Measurements from ENCODE around the gene ATRN.

ATRN gene

GRCh38 chr20:3670511-3670910 is 199.7 kb downstream of the ATRN start:
- H3K9ac ChIP-seq (ENCODE audit: low read depth, low read length), result no peak overlapping the region
- no peaks in the 10 kb centered on the region for H3K36me3 ChIP-seq (ENCODE audit: control insufficient read depth, insufficient read depth, low read length)
- H3K9me3 ChIP-seq (ENCODE audit: control insufficient read depth, insufficient read depth, low read length), result no peaks in the 10 kb centered on the region
- no peak overlapping the region for H3K27ac ChIP-seq (ENCODE audit: low read depth, low read length)
- no peak overlapping the region for H3K4me3 ChIP-seq (ENCODE audit: low read depth, low read length)
- H3K27me3 ChIP-seq (ENCODE audit: control insufficient read depth, insufficient read depth, low read length), result peaks cover 37% of the 10 kb centered on the region
- peaks cover 3% of the 10 kb centered on the region; the same call in 1 of the 2 replicates for H3K4me1 ChIP-seq (ENCODE audit: control insufficient read depth, insufficient read depth, low read length)

DNA sequence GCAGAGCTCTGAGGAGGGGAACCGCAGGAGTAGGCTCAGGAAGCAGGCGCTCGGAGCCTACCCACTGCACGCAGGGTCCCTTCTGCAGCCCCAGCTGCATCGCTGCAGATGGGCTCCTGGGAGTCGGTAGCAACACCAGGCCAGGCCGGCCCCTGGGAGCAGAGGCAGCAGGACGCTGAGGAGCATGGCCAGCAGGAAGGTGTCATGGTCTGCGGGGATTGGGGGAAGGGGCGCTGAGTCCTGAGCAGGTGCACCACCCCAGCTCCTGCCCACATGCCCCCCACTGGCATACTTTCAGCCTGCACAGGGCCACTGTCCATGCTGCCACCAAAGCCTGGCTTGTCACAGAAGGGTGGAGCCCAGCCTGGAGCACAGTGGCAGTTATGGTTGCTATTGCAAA is 200.1 kb downstream of the ATRN start:
- peaks cover 3% of the 10 kb centered on the region; the same call in 1 of the 2 replicates for H3K4me1 ChIP-seq (ENCODE audit: control insufficient read depth, insufficient read depth, low read length)
- peaks cover 37% of the 10 kb centered on the region for H3K27me3 ChIP-seq (ENCODE audit: control insufficient read depth, insufficient read depth, low read length)
- no peaks in the 10 kb centered on the region for H3K9me3 ChIP-seq (ENCODE audit: control insufficient read depth, insufficient read depth, low read length)
- no peak overlapping the region for H3K4me3 ChIP-seq (ENCODE audit: low read depth, low read length)
- no peak overlapping the region for H3K9ac ChIP-seq (ENCODE audit: low read depth, low read length)
- no peaks in the 10 kb centered on the region for H3K36me3 ChIP-seq (ENCODE audit: control insufficient read depth, insufficient read depth, low read length)
- no peak overlapping the region for H3K27ac ChIP-seq (ENCODE audit: low read depth, low read length)

DNA sequence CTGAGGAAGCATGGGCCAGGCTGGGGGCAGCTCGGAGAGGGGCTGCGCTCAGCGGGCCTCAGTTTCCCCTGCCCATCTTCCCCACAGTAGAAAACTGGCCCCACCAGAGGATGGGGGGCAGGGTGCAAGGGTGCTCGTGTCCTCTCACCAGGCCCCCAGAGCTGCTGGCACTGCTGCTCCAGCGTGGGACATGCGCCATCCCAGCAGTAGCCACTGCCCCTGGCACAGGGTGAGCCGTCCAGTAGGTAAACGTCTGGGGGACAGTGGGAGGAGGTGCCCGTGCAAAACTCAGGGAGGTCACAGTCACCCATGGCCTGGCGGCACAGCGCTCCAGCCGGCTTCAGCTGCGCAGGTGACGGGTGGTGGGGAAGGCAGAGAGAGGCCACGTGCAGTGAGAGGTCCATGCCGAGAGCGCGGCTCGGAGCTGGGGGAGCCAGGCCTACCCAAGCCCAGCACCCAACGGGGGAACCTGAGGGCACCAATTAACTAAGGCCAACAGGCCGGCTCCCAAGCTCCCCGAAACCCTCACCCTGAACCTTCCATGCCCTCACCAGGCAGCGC is 201.2 kb downstream of the ATRN start:
- no peak overlapping the region for H3K9ac ChIP-seq (ENCODE audit: low read depth, low read length)
- H3K36me3 ChIP-seq (ENCODE audit: control insufficient read depth, insufficient read depth, low read length), result no peaks in the 10 kb centered on the region
- peak overlapping the region; percentile 35; the same call in 1 of the 2 replicates for H3K4me3 ChIP-seq (ENCODE audit: low read depth, low read length)

GRCh38 chr20:3672547-3673171 is 201.8 kb downstream of the ATRN start:
- Histone ChIP-seq H3K4me1 (ENCODE audit: control insufficient read depth, insufficient read depth, low read length) (no peaks in the 10 kb centered on the region), H3K27me3 (ENCODE audit: control insufficient read depth, insufficient read depth, low read length) (peaks cover 37% of the 10 kb centered on the region), H3K9ac (ENCODE audit: low read depth, low read length) (no peak overlapping the region), H3K36me3 (ENCODE audit: control insufficient read depth, insufficient read depth, low read length) (no peaks in the 10 kb centered on the region), H3K4me3 (ENCODE audit: low read depth, low read length) (peak overlapping the region; percentile 35; the same call in 1 of the 2 replicates), H3K27ac (ENCODE audit: low read depth, low read length) (no peak overlapping the region), H3K9me3 (ENCODE audit: control insufficient read depth, insufficient read depth, low read length) (no peaks in the 10 kb centered on the region)

More for the DNA sequence above, 201.2 kb downstream of the ATRN start:
- no peaks in the 10 kb centered on the region for H3K9me3 ChIP-seq (ENCODE audit: control insufficient read depth, insufficient read depth, low read length)
- peaks cover 37% of the 10 kb centered on the region for H3K27me3 ChIP-seq (ENCODE audit: control insufficient read depth, insufficient read depth, low read length)
- peaks cover 2% of the 10 kb centered on the region; the same call in 1 of the 2 replicates for H3K4me1 ChIP-seq (ENCODE audit: control insufficient read depth, insufficient read depth, low read length)
- H3K27ac ChIP-seq (ENCODE audit: low read depth, low read length), result no peak overlapping the region

DNA sequence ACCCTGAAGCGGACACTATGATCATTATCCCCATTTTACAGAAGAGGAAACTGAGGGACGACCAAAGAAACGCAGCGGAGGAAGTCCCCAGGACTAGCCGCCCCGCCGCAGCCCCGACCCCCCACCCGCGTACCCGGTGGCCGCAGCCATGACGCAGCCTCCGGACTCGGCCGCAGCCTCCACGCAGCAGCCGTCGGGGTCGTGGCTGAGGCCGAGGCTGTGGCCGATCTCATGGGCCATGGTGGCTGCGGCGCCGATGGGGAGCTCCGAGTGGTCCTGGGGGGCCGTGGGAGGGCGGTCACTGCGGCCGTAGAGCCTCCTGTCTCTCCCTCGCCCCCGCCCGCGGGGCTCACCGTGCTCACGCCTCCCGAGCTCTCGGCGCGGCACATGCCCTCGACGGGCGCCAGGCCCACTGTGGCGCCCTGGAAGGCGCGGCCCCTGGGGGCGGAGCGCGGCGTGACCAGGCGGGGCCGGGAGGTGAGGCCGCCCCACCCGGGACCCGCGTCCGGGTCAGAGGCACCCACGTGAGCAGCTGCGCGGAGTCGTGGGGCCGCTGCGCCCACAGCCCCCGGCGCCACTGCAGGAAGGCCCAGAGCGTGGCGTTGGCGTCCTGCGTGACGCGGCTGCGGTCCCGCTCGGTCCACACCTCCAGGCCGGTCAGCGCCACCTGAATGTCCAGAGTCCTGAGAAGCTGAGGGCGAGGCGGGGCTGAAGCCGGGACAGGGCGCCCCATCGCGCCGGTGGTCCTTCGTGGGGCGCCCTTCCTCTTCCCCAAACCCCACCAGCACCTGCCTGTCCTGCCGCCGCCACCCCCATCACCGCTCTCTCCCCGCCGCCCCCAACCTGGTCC is 202.6 kb downstream of the ATRN start:
- H3K36me3 ChIP-seq (ENCODE audit: control insufficient read depth, insufficient read depth, low read length), result no peaks in the 10 kb centered on the region
- H3K27me3 ChIP-seq (ENCODE audit: control insufficient read depth, insufficient read depth, low read length), result peaks cover 36% of the 10 kb centered on the region
- H3K27ac ChIP-seq (ENCODE audit: low read depth, low read length), result no peak overlapping the region
- H3K4me3 ChIP-seq (ENCODE audit: low read depth, low read length), result no peak overlapping the region
- H3K9ac ChIP-seq (ENCODE audit: low read depth, low read length), result no peak overlapping the region
- H3K9me3 ChIP-seq (ENCODE audit: control insufficient read depth, insufficient read depth, low read length), result no peaks in the 10 kb centered on the region
- no peaks in the 10 kb centered on the region for H3K4me1 ChIP-seq (ENCODE audit: control insufficient read depth, insufficient read depth, low read length)

DNA sequence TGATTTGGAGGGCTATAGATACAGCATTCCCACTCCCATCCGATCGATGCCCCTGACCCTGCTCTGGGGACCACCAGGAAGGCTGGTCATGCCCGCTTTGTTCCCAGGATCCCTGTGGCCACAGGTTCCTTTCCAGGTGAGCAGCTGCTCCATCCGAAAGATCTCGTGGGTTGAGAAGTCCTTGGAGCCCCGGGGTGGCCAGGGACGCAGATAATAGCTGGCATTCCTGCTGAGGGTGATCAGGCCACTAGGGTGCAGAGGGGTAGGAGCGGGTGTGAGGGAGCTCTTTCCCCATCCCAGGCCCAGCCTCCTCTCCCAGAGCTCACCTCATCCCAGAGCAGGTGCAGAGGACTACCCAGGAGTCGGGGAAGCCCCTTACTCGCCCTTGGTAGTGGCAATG is 203.6 kb downstream of the ATRN start:
- H3K9ac ChIP-seq (ENCODE audit: low read depth, low read length), result no peak overlapping the region
- H3K36me3 ChIP-seq (ENCODE audit: control insufficient read depth, insufficient read depth, low read length), result no peaks in the 10 kb centered on the region
- H3K4me1 ChIP-seq (ENCODE audit: control insufficient read depth, insufficient read depth, low read length), result no peaks in the 10 kb centered on the region
- no peak overlapping the region for H3K4me3 ChIP-seq (ENCODE audit: low read depth, low read length)
- no peak overlapping the region for H3K27ac ChIP-seq (ENCODE audit: low read depth, low read length)
- H3K9me3 ChIP-seq (ENCODE audit: control insufficient read depth, insufficient read depth, low read length), result no peaks in the 10 kb centered on the region
- peaks cover 34% of the 10 kb centered on the region for H3K27me3 ChIP-seq (ENCODE audit: control insufficient read depth, insufficient read depth, low read length)

- H3K27me3 ChIP-seq (ENCODE audit: control insufficient read depth, insufficient read depth, low read length), result peaks cover 34% of the 10 kb centered on the region
- 0 out of 2 replicates have a peak, but pooled peaks cover 1% of the 10 kb centered on the region for H3K4me1 ChIP-seq (ENCODE audit: control insufficient read depth, insufficient read depth, low read length)
- no peak overlapping the region for H3K9ac ChIP-seq (ENCODE audit: low read depth, low read length)
- no peaks in the 10 kb centered on the region for H3K9me3 ChIP-seq (ENCODE audit: control insufficient read depth, insufficient read depth, low read length)
- no peak overlapping the region for H3K4me3 ChIP-seq (ENCODE audit: low read depth, low read length)
- no peak overlapping the region for H3K27ac ChIP-seq (ENCODE audit: low read depth, low read length)
- H3K36me3 ChIP-seq (ENCODE audit: control insufficient read depth, insufficient read depth, low read length), result no peaks in the 10 kb centered on the region
Measured at GRCh38 chr20:3674995-3675900, 204.4 kb downstream of the ATRN start.

GRCh38 chr20:3677733-3678132 is 206.9 kb downstream of the ATRN start:
- Histone ChIP-seq H3K27ac (ENCODE audit: low read depth, low read length) (no peak overlapping the region), H3K36me3 (ENCODE audit: control insufficient read depth, insufficient read depth, low read length) (no peaks in the 10 kb centered on the region), H3K27me3 (ENCODE audit: control insufficient read depth, insufficient read depth, low read length) (peaks cover 36% of the 10 kb centered on the region), H3K4me3 (ENCODE audit: low read depth, low read length) (no peak overlapping the region), H3K9me3 (ENCODE audit: control insufficient read depth, insufficient read depth, low read length) (no peaks in the 10 kb centered on the region), H3K9ac (ENCODE audit: low read depth, low read length) (no peak overlapping the region), H3K4me1 (ENCODE audit: control insufficient read depth, insufficient read depth, low read length) (peaks cover 13% of the 10 kb centered on the region)

GRCh38 chr20:3678198-3678597 is 207.4 kb downstream of the ATRN start:
- Histone ChIP-seq H3K27ac (ENCODE audit: low read depth, low read length) (no peak overlapping the region), H3K27me3 (ENCODE audit: control insufficient read depth, insufficient read depth, low read length) (peaks cover 31% of the 10 kb centered on the region), H3K4me3 (ENCODE audit: low read depth, low read length) (no peak overlapping the region), H3K9me3 (ENCODE audit: control insufficient read depth, insufficient read depth, low read length) (no peaks in the 10 kb centered on the region), H3K9ac (ENCODE audit: low read depth, low read length) (no peak overlapping the region), H3K4me1 (ENCODE audit: control insufficient read depth, insufficient read depth, low read length) (peaks cover 13% of the 10 kb centered on the region), H3K36me3 (ENCODE audit: control insufficient read depth, insufficient read depth, low read length) (no peaks in the 10 kb centered on the region)

DNA sequence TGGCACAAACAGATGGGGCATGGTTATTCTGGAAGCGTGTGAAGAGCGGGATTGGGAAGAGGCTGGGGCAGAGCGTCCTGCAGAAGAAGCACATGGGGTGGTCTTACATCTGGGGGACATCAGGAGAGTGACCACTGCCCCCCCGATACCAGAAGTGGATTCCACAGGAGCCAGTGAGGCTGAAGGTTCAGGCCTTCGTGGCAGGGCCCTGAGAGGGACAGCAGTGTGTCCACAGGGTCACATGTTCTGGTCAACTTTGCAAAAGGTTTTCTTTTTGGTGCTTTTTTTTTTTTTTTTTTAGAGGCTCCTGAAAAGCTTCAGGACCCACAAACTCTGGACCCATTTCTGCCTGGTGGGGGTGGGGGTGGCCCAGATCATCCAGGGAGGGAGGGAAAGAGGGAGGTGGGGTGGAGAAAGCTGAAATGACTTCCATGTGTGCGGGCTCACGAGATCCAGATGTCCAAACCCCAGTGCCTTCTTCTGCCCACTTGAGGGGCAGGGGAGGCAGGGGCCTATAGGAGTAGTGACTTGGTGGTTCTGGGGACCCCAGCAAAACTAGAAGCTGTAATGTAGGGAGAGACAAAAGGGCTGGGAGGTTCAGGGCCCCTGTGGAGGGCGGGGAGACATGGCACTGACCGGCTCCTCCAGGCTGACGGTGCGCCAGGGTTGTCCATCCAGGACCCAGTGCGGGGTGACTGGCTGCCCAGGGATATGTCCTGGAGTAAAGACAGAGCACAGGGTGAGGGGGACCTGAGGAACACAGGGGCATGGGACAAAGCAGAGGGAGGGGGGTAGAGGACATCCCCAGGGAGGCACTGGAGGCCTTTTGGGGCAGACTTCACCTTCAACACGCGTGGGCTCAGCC is 208.3 kb downstream of the ATRN start:
- H3K9ac ChIP-seq (ENCODE audit: low read depth, low read length), result no peak overlapping the region
- no peak overlapping the region for H3K4me3 ChIP-seq (ENCODE audit: low read depth, low read length)
- no peak overlapping the region for H3K27ac ChIP-seq (ENCODE audit: low read depth, low read length)
- peaks cover 13% of the 10 kb centered on the region for H3K4me1 ChIP-seq (ENCODE audit: control insufficient read depth, insufficient read depth, low read length)
- no peaks in the 10 kb centered on the region for H3K9me3 ChIP-seq (ENCODE audit: control insufficient read depth, insufficient read depth, low read length)
- no peaks in the 10 kb centered on the region for H3K36me3 ChIP-seq (ENCODE audit: control insufficient read depth, insufficient read depth, low read length)
- peaks cover 29% of the 10 kb centered on the region for H3K27me3 ChIP-seq (ENCODE audit: control insufficient read depth, insufficient read depth, low read length)
